Measurements from ENCODE around the gene GRAP2. TPM values are rescaled to one million over a fixed set of nuclear protein-coding genes. Genes with fewer than 3 reads are reported as not detected.

The GRAP2 gene
- total and polyA plus RNA-seq, 9 of the 15 experiments (the other 6 are each of a cell fraction or from before 2014, with no cell fraction given), result 4.8 to 88.7 (median 60.4) TPM

DNA sequence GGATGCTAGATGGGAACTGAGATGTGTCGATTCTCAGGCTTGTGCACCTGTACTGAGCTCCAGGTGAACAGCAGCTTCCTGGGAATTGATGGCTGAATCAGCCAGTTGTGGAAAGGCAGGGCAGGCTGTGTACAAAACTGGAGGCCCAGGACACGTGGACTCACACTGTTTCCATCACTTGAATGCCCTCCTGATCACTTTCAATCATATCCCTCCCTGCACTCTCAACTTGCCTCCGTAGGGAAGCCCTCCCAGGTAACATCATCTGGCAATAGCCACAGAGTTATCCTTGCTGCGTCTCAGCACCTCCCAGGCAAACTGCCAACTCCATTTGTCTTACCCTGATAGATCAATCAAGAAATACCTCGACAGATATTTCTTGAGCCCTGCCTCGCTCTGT lies 104.0 kb downstream of the GRAP2 start:
- CTCF ChIA-PET (ENCODE audit: low intra/inter-chr PET ratio), result no interaction called here
- FAIRE-seq, result no peak
- POLR2A ChIA-PET, result interaction anchor here (0.7 to 0.8 kb wide), 2 partner anchors 21 to 1464 kb away, joined by 3 read pairs; partner anchors contain the start of genes ACO2 and PHF5A
- Histone ChIP-seq H3K27me3 (ENCODE audit: control insufficient read depth in 2 of 2, insufficient read depth in 2 of 2, low read length in 2 of 2) (peaks cover 0 to 8% of the 10 kb centered on the region in 2 experiments; a peak in 1 of 5 replicates), H3K36me3 (ENCODE audit: control insufficient read depth, insufficient read depth, low read length) (no peaks in the 10 kb centered on the region), H3K4me1 (replicated peaks in 1 of 2; ENCODE audit: control insufficient read depth in 2 of 2, insufficient read depth in 2 of 2, low read length in 2 of 2) (peaks cover 40 to 43% of the 10 kb centered on the region in 2 experiments), H2AFZ (ENCODE audit: low read depth, low read length) (no peak overlapping the region), H3K9ac (ENCODE audit: insufficient read depth in 1 of 2, low read depth in 2 of 2, low read length in 2 of 2) (no peak overlapping the region), H3K4me3 (no peak overlapping the region), H3K27ac (ENCODE audit: extremely low read depth, low read depth, low read length) (no peak overlapping the region), H3K9me3 (replicated peaks; ENCODE audit: control insufficient read depth, insufficient read depth, low read depth, low read length) (no peaks in the 10 kb centered on the region), H3K4me2 (ENCODE audit: insufficient read depth, low read length) (no peak overlapping the region), H3K9me1 (ENCODE audit: control insufficient read depth, insufficient read depth, low read length) (no peaks in the 10 kb centered on the region), H3K79me2 (ENCODE audit: control insufficient read depth, insufficient read depth, low read length) (no peaks in the 10 kb centered on the region), H4K20me1 (replicated peaks; ENCODE audit: control insufficient read depth, insufficient read depth, low read length) (no peaks in the 10 kb centered on the region; the same call in 1 of the 2 replicates)
- no TSS peak for BruUV-seq (replicated peaks)
- in situ Hi-C loops (cut with MboI), result no loop called here
- WGBS (ENCODE audit: insufficient coverage, low coverage, missing lambda C conversion rate), result 43% methylated on average over 5 of the region's 6 CpGs
- ATAC-seq, result no peak
- intact Hi-C loops (cut with micrococcal nuclease), result no loop called here
- DNase-seq (ENCODE audit: extremely low read depth in 1 of 4, low spot score in 3 of 4), result no peak
- no peak for TF ChIP-seq ZNF175 (CRISPR knock-in tag; IDR thresholded peaks at IDR 0.05; ENCODE audit: low read depth)
- TF ChIP-seq CC2D1A (IDR thresholded peaks at IDR 0.05), result no peak
- TF ChIP-seq PHF21A (IDR thresholded peaks at IDR 0.05; ENCODE audit: borderline replicate concordance, low read depth), result no peak
- TF ChIP-seq ATF1 (CRISPR knock-in tag; IDR thresholded peaks at IDR 0.05), result no peak
- no peak for TF ChIP-seq ATF1 (tag; IDR thresholded peaks at IDR 0.05)
- TF ChIP-seq MLX (CRISPR knock-in tag; conservative IDR thresholded peaks at IDR 0.05), result no peak
- TF ChIP-seq ZNF77 (CRISPR knock-in tag; IDR thresholded peaks at IDR 0.05), result no peak
- no peak for TF ChIP-seq ZNF263 (CRISPR knock-in tag; IDR thresholded peaks at IDR 0.05; ENCODE audit: borderline replicate concordance)
- no peak for TF ChIP-seq SAFB (IDR thresholded peaks at IDR 0.05; ENCODE audit: borderline replicate concordance, low read depth, low read length)
- no peak for TF ChIP-seq CBX5 (IDR thresholded peaks at IDR 0.05; ENCODE audit: borderline replicate concordance, low read depth)
- TF ChIP-seq, protein P1, sequence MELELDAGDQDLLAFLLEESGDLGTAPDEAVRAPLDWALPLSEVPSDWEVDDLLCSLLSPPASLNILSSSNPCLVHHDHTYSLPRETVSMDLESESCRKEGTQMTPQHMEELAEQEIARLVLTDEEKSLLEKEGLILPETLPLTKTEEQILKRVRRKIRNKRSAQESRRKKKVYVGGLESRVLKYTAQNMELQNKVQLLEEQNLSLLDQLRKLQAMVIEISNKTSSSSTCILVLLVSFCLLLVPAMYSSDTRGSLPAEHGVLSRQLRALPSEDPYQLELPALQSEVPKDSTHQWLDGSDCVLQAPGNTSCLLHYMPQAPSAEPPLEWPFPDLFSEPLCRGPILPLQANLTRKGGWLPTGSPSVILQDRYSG (tag; conservative IDR thresholded peaks at IDR 0.05; ENCODE audit: low read depth), result no peak
- TF ChIP-seq, protein P2, sequence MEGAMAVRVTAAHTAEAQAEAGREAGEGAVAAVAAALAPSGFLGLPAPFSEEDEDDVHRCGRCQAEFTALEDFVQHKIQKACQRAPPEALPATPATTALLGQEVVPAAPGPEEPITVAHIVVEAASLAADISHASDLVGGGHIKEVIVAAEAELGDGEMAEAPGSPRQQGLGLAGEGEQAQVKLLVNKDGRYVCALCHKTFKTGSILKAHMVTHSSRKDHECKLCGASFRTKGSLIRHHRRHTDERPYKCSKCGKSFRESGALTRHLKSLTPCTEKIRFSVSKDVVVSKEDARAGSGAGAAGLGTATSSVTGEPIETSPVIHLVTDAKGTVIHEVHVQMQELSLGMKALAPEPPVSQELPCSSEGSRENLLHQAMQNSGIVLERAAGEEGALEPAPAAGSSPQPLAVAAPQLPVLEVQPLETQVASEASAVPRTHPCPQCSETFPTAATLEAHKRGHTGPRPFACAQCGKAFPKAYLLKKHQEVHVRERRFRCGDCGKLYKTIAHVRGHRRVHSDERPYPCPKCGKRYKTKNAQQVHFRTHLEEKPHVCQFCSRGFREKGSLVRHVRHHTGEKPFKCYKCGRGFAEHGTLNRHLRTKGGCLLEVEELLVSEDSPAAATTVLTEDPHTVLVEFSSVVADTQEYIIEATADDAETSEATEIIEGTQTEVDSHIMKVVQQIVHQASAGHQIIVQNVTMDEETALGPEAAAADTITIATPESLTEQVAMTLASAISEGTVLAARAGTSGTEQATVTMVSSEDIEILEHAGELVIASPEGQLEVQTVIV (CRISPR knock-in tag; IDR thresholded peaks at IDR 0.05; ENCODE audit: borderline replicate concordance), result no peak
- TF ChIP-seq, protein P3, sequence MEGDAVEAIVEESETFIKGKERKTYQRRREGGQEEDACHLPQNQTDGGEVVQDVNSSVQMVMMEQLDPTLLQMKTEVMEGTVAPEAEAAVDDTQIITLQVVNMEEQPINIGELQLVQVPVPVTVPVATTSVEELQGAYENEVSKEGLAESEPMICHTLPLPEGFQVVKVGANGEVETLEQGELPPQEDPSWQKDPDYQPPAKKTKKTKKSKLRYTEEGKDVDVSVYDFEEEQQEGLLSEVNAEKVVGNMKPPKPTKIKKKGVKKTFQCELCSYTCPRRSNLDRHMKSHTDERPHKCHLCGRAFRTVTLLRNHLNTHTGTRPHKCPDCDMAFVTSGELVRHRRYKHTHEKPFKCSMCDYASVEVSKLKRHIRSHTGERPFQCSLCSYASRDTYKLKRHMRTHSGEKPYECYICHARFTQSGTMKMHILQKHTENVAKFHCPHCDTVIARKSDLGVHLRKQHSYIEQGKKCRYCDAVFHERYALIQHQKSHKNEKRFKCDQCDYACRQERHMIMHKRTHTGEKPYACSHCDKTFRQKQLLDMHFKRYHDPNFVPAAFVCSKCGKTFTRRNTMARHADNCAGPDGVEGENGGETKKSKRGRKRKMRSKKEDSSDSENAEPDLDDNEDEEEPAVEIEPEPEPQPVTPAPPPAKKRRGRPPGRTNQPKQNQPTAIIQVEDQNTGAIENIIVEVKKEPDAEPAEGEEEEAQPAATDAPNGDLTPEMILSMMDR (IDR thresholded peaks at IDR 0.05 in 2 of 3, conservative IDR thresholded peaks at IDR 0.05 in 1 of 3; ENCODE audit: insufficient read depth in 2 of 3, low read depth in 1 of 3, low read length in 3 of 3), result no peak
- TF ChIP-seq ELF1 (tag; IDR thresholded peaks at IDR 0.05), result no peak
- TF ChIP-seq CREM (IDR thresholded peaks at IDR 0.05; ENCODE audit: low read depth), result no peak
- TF ChIP-seq CREB5 (CRISPR knock-in tag; IDR thresholded peaks at IDR 0.05), result no peak
- no peak for TF ChIP-seq SOX6 (IDR thresholded peaks at IDR 0.05)

Measured in K562 (cell line).